ENCODE results near the gene LRBA.

LRBA gene

GRCh38 chr4:150826306-150826705 is 188.8 kb downstream of the LRBA start:
- no peak for TF ChIP-seq CTCF (IDR thresholded peaks at IDR 0.05)
- no peak overlapping the region for H3K27ac ChIP-seq
- no peak overlapping the region for H3K4me3 ChIP-seq
- DNase-seq (ENCODE audit: low spot score), result no peak

GRCh38 chr4:150822407-150822806 is 192.7 kb downstream of the LRBA start:
- TF ChIP-seq CTCF (IDR thresholded peaks at IDR 0.05), result no peak
- no peak overlapping the region for H3K27ac ChIP-seq
- DNase-seq (ENCODE audit: low spot score), result no peak
- H3K4me3 ChIP-seq, result no peak overlapping the region

GRCh38 chr4:150821641-150822040 is 193.4 kb downstream of the LRBA start:
- H3K27ac ChIP-seq, result no peak overlapping the region
- no peak for TF ChIP-seq CTCF (IDR thresholded peaks at IDR 0.05)
- no peak overlapping the region for H3K4me3 ChIP-seq
- DNase-seq (ENCODE audit: low spot score), result no peak

GRCh38 chr4:150820409-150820808 is 194.7 kb downstream of the LRBA start:
- Histone ChIP-seq H3K4me3 (no peak overlapping the region), H3K27ac (no peak overlapping the region)
- DNase-seq (ENCODE audit: low spot score), result no peak
- TF ChIP-seq CTCF (IDR thresholded peaks at IDR 0.05), result no peak

- no peak overlapping the region for H3K27ac ChIP-seq
- no peak for TF ChIP-seq CTCF (IDR thresholded peaks at IDR 0.05)
- no peak overlapping the region for H3K4me3 ChIP-seq
- DNase-seq (ENCODE audit: low spot score), result no peak
Measured at GRCh38 chr4:150818661-150819060, 196.4 kb downstream of the LRBA start.

- no peak for DNase-seq (ENCODE audit: low spot score)
- Histone ChIP-seq H3K4me3 (no peak overlapping the region), H3K27ac (no peak overlapping the region)
- no peak for TF ChIP-seq CTCF (IDR thresholded peaks at IDR 0.05)
Measured at GRCh38 chr4:150817804-150818528, 197.1 kb downstream of the LRBA start.

GRCh38 chr4:150817017-150817416 is 198.1 kb downstream of the LRBA start:
- no peak for TF ChIP-seq CTCF (IDR thresholded peaks at IDR 0.05)
- H3K4me3 ChIP-seq, result no peak overlapping the region
- no peak for DNase-seq (ENCODE audit: low spot score)
- H3K27ac ChIP-seq, result no peak overlapping the region
